K562 (cell line): ENCODE results near the gene PPOX. TPM values are rescaled to one million over a fixed set of nuclear protein-coding genes. Genes with fewer than 3 reads are reported as not detected.

Experiments
- PCBP1 ChIP-seq: fragments of 200-400 bp; formaldehyde crosslinking; IDR thresholded peaks from 2 replicates; pipeline ENCODE4 v1.6.1; 2018; ENCODE audit warnings: mild to moderate bottlenecking, low read depth, low read length; ENCODE audit not compliant: poor library complexity, severe bottlenecking
- PHF21A ChIP-seq: fragments of 450-650 bp; IDR thresholded peaks from 2 replicates; pipeline ENCODE4 v1.6.1; 2017; ENCODE audit warnings: low read depth, borderline replicate concordance
- PML ChIP-seq: IDR thresholded peaks from 2 replicates; pipeline ENCODE4 v1.6.1; 2012; ENCODE audit warnings: low read length, inconsistent platforms
- ZFX ChIP-seq: sonication (generic); formaldehyde crosslinking; IDR thresholded peaks from 2 replicates; pipeline ENCODE4 v1.8.0; 2022; ENCODE audit warnings: mild to moderate bottlenecking, missing genetic modification reagents, moderate library complexity
- polyA plus RNA-seq, 8 experiments: library from polyadenylated mRNA; depleted of rRNA in 4 of 8; stranded (reverse) in 5 of 8; unstranded in 3 of 8; fragments of >200 nt; fragmentation: Nextera tagmentation in 2 of 8; fragmentation: Illumina TruSeq in 1 of 8; extraction: Ambion mirVana in 2 of 8; extraction: Trizol in 1 of 8; gene quantifications; 2 replicates each; pipeline versions ENCODE4 v1.2.1 to v1.2.3, GENCODE V29; 2011 to 2014; ENCODE audit warnings: inconsistent platforms in 1 of 8, missing spikeins in 1 of 8
- total RNA-seq, 7 experiments: library from RNA; depleted of rRNA in 6 of 7; stranded (reverse); fragments of >200 nt in 6 of 7; fragmentation: Illumina TruSeq in 2 of 7; extraction: Trizol in 2 of 7; gene quantifications; 2 replicates each; pipeline versions ENCODE4 v1.2.1 to v1.2.3, GENCODE V29; 2011 to 2021; ENCODE audit warnings: low replicate concordance in 1 of 7
- TF ChIP-seq, protein P1 (sequence below): IDR thresholded peaks from 2 replicates; pipeline ENCODE4 v1.6.1; 2012; ENCODE audit warnings: low read depth, low read length, improper control_type of control experiment, borderline replicate concordance
- TF ChIP-seq, protein P2 (sequence below): fragments of 200-400 bp; formaldehyde crosslinking; IDR thresholded peaks from 2 replicates; pipeline ENCODE4 v1.6.1; 2017; ENCODE audit warnings: mild to moderate bottlenecking, low read depth, low read length, moderate library complexity
- TF ChIP-seq, protein P3 (sequence below): fragments of 250-450 bp; sonication (Bioruptor Pico); IDR thresholded peaks from 2 replicates; pipeline ENCODE4 v1.5.0; 2021; ENCODE audit warnings: mild to moderate bottlenecking, borderline replicate concordance
- TF ChIP-seq, protein P4 (sequence below), 2 experiments: fragments of 450-650 bp; IDR thresholded peaks; 2 replicates each; pipeline ENCODE4 v1.6.1; 2016

PPOX gene
- total and polyA plus RNA-seq, 9 of the 15 experiments (the other 6 are each of a cell fraction or from before 2014, with no cell fraction given): 17.0 to 57.1 (median 38.9) TPM

- TF ChIP-seq, protein P1, sequence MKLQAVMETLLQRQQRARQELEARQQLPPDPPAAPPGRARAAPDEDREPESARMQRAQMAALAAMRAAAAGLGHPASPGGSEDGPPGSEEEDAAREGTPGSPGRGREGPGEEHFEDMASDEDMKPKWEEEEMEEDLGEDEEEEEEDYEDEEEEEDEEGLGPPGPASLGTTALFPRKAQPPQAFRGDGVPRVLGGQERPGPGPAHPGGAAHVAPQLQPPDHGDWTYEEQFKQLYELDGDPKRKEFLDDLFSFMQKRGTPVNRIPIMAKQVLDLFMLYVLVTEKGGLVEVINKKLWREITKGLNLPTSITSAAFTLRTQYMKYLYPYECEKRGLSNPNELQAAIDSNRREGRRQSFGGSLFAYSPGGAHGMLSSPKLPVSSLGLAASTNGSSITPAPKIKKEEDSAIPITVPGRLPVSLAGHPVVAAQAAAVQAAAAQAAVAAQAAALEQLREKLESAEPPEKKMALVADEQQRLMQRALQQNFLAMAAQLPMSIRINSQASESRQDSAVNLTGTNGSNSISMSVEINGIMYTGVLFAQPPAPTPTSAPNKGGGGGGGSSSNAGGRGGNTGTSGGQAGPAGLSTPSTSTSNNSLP: no peak
- TF ChIP-seq PHF21A (no peak), ZFX (CRISPR knock-in tag) (no peak), PCBP1 (no peak), PML (no peak)
- TF ChIP-seq, protein P2, sequence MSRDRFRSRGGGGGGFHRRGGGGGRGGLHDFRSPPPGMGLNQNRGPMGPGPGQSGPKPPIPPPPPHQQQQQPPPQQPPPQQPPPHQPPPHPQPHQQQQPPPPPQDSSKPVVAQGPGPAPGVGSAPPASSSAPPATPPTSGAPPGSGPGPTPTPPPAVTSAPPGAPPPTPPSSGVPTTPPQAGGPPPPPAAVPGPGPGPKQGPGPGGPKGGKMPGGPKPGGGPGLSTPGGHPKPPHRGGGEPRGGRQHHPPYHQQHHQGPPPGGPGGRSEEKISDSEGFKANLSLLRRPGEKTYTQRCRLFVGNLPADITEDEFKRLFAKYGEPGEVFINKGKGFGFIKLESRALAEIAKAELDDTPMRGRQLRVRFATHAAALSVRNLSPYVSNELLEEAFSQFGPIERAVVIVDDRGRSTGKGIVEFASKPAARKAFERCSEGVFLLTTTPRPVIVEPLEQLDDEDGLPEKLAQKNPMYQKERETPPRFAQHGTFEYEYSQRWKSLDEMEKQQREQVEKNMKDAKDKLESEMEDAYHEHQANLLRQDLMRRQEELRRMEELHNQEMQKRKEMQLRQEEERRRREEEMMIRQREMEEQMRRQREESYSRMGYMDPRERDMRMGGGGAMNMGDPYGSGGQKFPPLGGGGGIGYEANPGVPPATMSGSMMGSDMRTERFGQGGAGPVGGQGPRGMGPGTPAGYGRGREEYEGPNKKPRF: no peak
- TF ChIP-seq, protein P3, sequence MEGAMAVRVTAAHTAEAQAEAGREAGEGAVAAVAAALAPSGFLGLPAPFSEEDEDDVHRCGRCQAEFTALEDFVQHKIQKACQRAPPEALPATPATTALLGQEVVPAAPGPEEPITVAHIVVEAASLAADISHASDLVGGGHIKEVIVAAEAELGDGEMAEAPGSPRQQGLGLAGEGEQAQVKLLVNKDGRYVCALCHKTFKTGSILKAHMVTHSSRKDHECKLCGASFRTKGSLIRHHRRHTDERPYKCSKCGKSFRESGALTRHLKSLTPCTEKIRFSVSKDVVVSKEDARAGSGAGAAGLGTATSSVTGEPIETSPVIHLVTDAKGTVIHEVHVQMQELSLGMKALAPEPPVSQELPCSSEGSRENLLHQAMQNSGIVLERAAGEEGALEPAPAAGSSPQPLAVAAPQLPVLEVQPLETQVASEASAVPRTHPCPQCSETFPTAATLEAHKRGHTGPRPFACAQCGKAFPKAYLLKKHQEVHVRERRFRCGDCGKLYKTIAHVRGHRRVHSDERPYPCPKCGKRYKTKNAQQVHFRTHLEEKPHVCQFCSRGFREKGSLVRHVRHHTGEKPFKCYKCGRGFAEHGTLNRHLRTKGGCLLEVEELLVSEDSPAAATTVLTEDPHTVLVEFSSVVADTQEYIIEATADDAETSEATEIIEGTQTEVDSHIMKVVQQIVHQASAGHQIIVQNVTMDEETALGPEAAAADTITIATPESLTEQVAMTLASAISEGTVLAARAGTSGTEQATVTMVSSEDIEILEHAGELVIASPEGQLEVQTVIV (CRISPR knock-in tag): no peak
- TF ChIP-seq, protein P4, sequence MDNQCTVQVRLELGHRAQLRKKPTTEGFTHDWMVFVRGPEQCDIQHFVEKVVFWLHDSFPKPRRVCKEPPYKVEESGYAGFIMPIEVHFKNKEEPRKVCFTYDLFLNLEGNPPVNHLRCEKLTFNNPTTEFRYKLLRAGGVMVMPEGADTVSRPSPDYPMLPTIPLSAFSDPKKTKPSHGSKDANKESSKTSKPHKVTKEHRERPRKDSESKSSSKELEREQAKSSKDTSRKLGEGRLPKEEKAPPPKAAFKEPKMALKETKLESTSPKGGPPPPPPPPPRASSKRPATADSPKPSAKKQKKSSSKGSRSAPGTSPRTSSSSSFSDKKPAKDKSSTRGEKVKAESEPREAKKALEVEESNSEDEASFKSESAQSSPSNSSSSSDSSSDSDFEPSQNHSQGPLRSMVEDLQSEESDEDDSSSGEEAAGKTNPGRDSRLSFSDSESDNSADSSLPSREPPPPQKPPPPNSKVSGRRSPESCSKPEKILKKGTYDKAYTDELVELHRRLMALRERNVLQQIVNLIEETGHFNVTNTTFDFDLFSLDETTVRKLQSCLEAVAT (IDR thresholded peaks at IDR 0.05): no peak
- TF ChIP-seq, all 486 proteins: peak for 0
Observed at GRCh38 chr1:161172349-161172748, 6.1 kb downstream of the PPOX start (continued).
